ENCODE measurements around the gene SRSF5. TPM values are rescaled to one million over a fixed set of nuclear protein-coding genes. Genes with fewer than 3 reads are reported as not detected.

Gene SRSF5
- total and polyA plus RNA-seq, 2 of the 8 experiments (the other 6 are each of a cell fraction or from before 2014, with no cell fraction given): 101 to 238 TPM

DNA sequence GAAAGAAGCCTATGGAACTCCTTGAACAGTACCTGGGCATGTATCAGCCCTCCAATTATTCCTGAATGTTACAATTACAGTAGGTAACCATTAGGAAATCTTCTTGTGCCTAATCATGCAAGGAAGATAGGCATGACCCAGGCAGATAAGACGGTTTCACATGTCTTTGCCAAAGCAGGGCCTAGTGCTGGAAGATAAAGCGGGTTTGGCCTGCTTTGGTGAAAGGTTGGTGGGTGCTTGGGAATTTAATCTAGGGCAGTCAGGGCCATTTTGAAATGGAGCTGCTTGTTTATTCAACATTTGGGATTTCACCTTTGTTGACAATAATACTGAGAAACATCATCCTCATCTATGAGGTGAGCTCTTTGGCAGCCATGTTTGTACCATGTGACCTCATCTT, 12.5 kb upstream of the SRSF5 start (continued):
- TF ChIP-seq NANOG (IDR thresholded peaks at IDR 0.05; ENCODE audit: insufficient read depth, low read depth, low read length, poor library complexity, severe bottlenecking) (no peak), EZH2 (IDR thresholded peaks at IDR 0.05; ENCODE audit: low read depth, low read length, severe bottlenecking) (no peak), CTCF (IDR thresholded peaks at IDR 0.05; ENCODE audit: control extremely low read depth in 1 of 3, insufficient read depth in 1 of 3, low read depth in 1 of 3, low read length in 3 of 3) (no peak), TAF1 (IDR thresholded peaks at IDR 0.05; ENCODE audit: low read depth, low read length) (no peak), GABPA (IDR thresholded peaks at IDR 0.05; ENCODE audit: borderline replicate concordance, insufficient read depth, low read length) (no peak), KDM4A (IDR thresholded peaks at IDR 0.05; ENCODE audit: low read depth, low read length, severe bottlenecking) (no peak), JUN (IDR thresholded peaks at IDR 0.05; ENCODE audit: low read depth, low read length) (no peak)
- TF ChIP-seq, protein P1, sequence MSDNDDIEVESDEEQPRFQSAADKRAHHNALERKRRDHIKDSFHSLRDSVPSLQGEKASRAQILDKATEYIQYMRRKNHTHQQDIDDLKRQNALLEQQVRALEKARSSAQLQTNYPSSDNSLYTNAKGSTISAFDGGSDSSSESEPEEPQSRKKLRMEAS (IDR thresholded peaks at IDR 0.05): no peak

Measured in H1 (cell line).